Progenitor cell of endocrine pancreas (in vitro differentiated cells): Measurements from ENCODE around the gene SSBP2. TPM values are rescaled to one million over a fixed set of nuclear protein-coding genes. Genes with fewer than 3 reads are reported as not detected.

Experiments
- DNase-seq: peaks from one replicate; pipeline ENCODE4 v3.0.0; 2021; ENCODE audit warnings: low spot score; ENCODE audit not compliant: unreplicated experiment
- H3K27ac Mint-ChIP-seq: 2 replicates; pipeline ENCODE4 v1.8.0; 2021; ENCODE audit warnings: mild to moderate bottlenecking, moderate library complexity, mixed read lengths
- H3K27me3 Mint-ChIP-seq: 2 replicates; pipeline ENCODE4 v1.8.0; 2021; ENCODE audit warnings: mixed read lengths
- H3K36me3 Mint-ChIP-seq: 2 replicates; pipeline ENCODE4 v1.8.0; 2022; ENCODE audit warnings: mixed read lengths; ENCODE audit not compliant: insufficient read depth
- H3K4me1 Mint-ChIP-seq: 2 replicates; pipeline ENCODE4 v1.8.0; 2021; ENCODE audit warnings: low read depth, mixed read lengths
- H3K4me3 Mint-ChIP-seq: 2 replicates; pipeline ENCODE4 v1.8.0; 2021; ENCODE audit warnings: low read depth, mild to moderate bottlenecking, moderate library complexity, mixed read lengths
- H3K9me3 Mint-ChIP-seq: 2 replicates; pipeline ENCODE4 v1.8.0; 2021; ENCODE audit warnings: low read depth, mixed read lengths
- total RNA-seq: library from RNA; stranded (reverse); gene quantifications from 2 replicates; pipeline ENCODE4 v1.2.1, GENCODE V29; 2021
- TF ChIP-seq, protein P1 (sequence below): fragments of 200-600 bp; sonication (generic); IDR thresholded peaks from one replicate; pipeline ENCODE4 v1.5.0; 2021; ENCODE audit warnings: antibody characterized with exemption, mild to moderate bottlenecking; ENCODE audit not compliant: unreplicated experiment

SSBP2 gene
- total RNA-seq, 1 donor from 2014 or later = 66.6 TPM

DNA sequence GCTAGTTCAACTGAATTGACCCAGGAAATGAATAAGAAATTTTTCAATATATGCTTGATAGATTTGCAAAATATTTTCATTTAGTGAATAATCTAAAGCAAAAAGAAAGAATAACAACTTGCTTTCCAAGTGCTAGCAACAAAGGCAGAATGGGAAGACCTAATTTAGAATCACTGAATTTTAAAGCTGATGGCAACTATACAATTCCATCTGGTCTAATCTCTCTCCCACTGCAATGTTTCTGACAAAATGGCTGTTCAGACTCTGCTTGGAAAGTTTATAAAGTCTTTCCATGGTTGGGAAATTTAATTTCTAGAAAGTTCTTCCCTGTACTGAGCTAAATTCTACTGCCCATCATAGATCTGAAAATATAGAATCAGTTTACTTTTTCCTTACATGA is 281.2 kb downstream of the SSBP2 start:
- H3K4me3 Mint-ChIP-seq = no peak overlapping the region

DNA sequence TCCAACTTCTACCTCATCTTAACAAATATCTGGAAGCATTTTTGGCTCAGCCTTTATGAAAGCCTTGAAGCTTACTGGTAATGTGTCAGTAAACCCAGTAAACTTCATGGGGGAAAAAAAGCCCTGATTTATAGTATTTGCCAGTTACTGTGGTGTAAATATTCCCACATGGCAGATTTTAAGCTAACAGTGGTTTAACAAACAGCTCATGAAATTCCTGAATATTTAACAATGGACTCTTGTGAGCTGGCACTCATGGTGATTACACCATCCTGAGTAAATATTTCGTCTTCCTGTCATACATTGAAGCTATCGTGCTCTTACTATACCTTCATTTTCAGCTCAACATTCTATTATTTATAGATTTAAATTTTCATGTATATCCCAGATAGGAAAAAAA is 300.0 kb downstream of the SSBP2 start:
- peaks cover 21% of the 10 kb centered on the region for H3K36me3 Mint-ChIP-seq
- no peak overlapping the region for H3K4me3 Mint-ChIP-seq
- peaks cover 6% of the 10 kb centered on the region for H3K9me3 Mint-ChIP-seq
- DNase-seq = no peak
- TF ChIP-seq, protein P1, sequence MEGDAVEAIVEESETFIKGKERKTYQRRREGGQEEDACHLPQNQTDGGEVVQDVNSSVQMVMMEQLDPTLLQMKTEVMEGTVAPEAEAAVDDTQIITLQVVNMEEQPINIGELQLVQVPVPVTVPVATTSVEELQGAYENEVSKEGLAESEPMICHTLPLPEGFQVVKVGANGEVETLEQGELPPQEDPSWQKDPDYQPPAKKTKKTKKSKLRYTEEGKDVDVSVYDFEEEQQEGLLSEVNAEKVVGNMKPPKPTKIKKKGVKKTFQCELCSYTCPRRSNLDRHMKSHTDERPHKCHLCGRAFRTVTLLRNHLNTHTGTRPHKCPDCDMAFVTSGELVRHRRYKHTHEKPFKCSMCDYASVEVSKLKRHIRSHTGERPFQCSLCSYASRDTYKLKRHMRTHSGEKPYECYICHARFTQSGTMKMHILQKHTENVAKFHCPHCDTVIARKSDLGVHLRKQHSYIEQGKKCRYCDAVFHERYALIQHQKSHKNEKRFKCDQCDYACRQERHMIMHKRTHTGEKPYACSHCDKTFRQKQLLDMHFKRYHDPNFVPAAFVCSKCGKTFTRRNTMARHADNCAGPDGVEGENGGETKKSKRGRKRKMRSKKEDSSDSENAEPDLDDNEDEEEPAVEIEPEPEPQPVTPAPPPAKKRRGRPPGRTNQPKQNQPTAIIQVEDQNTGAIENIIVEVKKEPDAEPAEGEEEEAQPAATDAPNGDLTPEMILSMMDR = no peak
- no peaks in the 10 kb centered on the region for H3K4me1 Mint-ChIP-seq
- no peak overlapping the region for H3K27ac Mint-ChIP-seq
- no peaks in the 10 kb centered on the region for H3K27me3 Mint-ChIP-seq

More for the DNA sequence above, 281.2 kb downstream of the SSBP2 start:
- peaks cover 15% of the 10 kb centered on the region for H3K36me3 Mint-ChIP-seq
- no peaks in the 10 kb centered on the region for H3K27me3 Mint-ChIP-seq
- H3K4me1 Mint-ChIP-seq = no peaks in the 10 kb centered on the region
- TF ChIP-seq, protein P1 = no peak
- H3K9me3 Mint-ChIP-seq = peaks cover 4% of the 10 kb centered on the region
- H3K27ac Mint-ChIP-seq = no peak overlapping the region
- no peak for DNase-seq

DNA sequence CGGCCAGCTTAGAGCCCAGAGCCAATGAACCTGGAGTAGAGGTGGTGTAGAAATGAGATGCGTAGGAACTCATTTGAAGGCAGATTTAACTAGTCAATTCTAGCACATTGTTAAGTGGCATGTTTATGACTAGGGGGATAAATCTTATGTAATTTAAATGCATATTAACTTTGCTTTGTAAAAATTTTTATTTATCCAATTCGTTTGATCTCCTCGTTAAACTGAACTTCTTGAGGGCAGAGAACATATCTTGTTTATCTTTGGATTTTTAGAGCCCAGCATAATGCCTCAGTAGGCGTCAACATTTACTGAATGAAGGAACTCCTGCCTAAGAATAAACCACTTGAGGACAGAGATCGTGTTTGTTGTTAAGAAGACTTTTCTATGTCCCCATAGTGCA is 315.9 kb downstream of the SSBP2 start:
- peaks cover 12% of the 10 kb centered on the region for H3K36me3 Mint-ChIP-seq
- DNase-seq = no peak
- no peaks in the 10 kb centered on the region for H3K27me3 Mint-ChIP-seq
- no peak overlapping the region for H3K4me3 Mint-ChIP-seq
- H3K4me1 Mint-ChIP-seq = peaks cover 3% of the 10 kb centered on the region
- H3K27ac Mint-ChIP-seq = no peak overlapping the region
- TF ChIP-seq, protein P1 = no peak
- peaks cover 5% of the 10 kb centered on the region for H3K9me3 Mint-ChIP-seq

DNA sequence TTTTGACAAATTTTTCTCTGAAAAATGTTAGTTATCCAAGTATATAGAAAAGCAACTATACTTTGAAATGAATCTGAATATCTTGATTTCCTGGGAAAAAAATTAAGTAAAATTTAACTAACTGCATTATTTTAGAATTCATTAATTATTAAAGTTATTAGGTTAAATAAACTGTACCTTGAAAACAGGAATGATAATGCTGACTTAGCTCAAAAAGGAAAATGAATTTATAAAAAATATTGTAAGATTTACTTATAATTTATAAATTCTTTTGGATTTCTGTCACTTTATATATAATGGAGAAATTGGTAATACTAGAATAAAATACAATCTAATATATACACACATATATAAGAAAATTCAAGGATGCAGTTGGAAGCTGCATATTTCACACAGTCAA is 320.9 kb downstream of the SSBP2 start:
- TF ChIP-seq, protein P1 = no peak
- H3K27ac Mint-ChIP-seq = no peak overlapping the region
- no peaks in the 10 kb centered on the region for H3K9me3 Mint-ChIP-seq
- H3K27me3 Mint-ChIP-seq = no peaks in the 10 kb centered on the region
- DNase-seq = no peak
- H3K4me1 Mint-ChIP-seq = peaks cover 14% of the 10 kb centered on the region
- H3K4me3 Mint-ChIP-seq = no peak overlapping the region
- H3K36me3 Mint-ChIP-seq = peaks cover 8% of the 10 kb centered on the region

DNA sequence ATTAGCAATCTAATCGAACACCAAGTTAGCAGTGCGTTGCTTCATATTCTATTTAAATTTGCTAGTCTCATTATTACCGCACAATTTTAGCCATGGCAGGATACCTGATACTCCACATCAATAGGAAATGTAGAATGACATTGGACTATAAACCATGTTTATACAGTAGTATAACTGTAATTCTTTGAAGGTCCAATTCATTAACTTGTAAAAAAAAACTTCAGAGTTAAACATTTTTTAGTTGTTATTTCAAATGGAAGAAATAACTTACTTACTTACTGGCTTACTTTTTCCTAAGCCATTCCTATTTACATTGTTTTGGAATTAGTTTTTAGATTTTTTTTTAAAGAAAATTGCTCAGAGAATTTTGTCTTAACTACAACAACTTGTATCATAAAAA is 321.5 kb downstream of the SSBP2 start:
- no peaks in the 10 kb centered on the region for H3K27me3 Mint-ChIP-seq
- H3K9me3 Mint-ChIP-seq = no peaks in the 10 kb centered on the region
- peaks cover 4% of the 10 kb centered on the region for H3K36me3 Mint-ChIP-seq
- H3K4me3 Mint-ChIP-seq = no peak overlapping the region
- H3K27ac Mint-ChIP-seq = no peak overlapping the region
- no peak for DNase-seq
- TF ChIP-seq, protein P1 = no peak
- H3K4me1 Mint-ChIP-seq = peaks cover 14% of the 10 kb centered on the region
